OCI-M2 (cell line): Measurements from ENCODE around the gene NELL1.

Experiments
- DNase-seq: peaks from one replicate; lab custom pipeline; 2025; ENCODE audit not compliant: unreplicated experiment; lab: John Stamatoyannopoulos, UW

The NELL1 gene

DNA sequence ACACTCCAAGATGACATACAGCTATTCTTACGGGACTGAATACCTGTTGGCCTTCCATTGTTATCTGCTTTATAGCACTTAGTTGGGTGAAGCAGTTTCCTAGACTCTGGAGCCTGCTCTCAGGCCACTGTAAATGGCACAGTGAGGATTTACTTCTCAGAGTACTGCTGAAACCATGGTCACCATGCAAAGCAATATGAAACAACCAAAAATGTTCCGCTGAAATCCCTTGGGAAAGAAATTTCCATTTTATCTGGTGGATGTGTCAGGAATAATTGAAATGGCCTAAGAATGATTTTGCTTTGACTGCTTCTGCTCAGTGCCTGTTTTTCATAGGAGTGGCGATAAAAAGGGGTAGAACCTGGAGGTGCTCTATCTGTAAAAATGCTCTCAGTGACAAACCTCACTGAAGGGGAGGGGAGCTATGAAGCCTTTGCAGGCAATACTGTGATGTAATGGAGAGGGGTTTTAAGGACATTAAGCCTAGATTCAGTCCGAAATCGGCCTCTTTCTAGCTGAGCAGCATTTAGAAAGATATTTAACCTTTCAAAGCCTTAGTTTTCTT lies 871.9 kb downstream of the NELL1 start:
- DNase-seq, result no peak

DNA sequence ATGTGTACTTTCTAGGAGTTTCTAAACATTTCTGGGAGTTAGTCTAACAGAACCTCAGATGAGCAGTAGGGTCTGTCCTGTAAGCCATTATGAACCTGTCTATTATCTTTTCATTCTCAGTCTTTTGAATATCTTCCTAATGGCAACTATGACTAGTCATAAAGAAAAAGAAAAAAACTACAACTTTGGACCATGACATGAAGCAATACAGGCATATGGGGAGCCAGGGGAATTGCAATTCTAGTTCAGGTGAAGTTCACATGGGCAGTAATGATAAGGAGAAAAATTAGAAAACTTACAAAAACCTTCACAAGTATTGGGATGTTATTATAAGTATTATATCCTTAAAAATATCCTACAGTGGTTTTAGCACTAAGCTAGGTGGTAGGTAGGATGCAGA lies 874.5 kb downstream of the NELL1 start:
- no peak for DNase-seq

DNA sequence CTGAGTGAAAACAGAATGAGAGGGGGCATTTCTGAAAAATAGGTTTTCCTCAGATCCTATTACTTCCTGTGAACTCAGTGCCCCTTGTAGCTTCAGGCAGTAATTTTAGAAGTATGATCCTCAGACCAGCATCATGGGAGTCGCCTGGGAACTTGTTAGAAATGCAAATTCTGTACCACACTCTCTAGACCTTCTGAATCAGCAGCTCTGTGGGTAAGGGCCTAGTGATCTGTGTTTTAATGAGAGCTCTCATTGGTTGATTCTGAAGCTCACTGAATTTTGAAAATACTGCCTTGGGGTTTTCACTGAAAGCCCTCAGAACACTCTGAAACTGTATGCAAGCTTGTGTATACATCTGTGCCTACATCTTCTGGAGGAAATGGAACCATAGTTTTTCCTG lies 876.3 kb downstream of the NELL1 start:
- no peak for DNase-seq

DNA sequence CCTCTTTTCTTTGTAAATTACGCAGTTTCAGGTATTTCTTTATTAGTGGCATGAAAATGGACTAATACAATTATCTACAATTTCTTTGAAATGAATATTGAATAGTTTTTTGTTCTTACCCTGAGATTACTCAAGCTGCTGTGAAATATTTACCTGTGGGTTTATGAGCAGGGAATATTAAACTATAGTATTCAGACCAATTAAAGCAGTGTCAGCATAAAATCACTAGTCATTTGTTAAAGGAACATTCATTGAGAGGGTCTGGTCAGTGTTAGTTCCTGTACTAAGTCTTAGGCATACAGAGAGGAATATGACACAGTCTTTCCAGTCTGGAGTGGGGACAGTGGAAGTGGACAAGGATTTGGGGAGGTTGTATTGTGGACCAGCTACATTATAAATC lies 877.3 kb downstream of the NELL1 start:
- no peak for DNase-seq

DNA sequence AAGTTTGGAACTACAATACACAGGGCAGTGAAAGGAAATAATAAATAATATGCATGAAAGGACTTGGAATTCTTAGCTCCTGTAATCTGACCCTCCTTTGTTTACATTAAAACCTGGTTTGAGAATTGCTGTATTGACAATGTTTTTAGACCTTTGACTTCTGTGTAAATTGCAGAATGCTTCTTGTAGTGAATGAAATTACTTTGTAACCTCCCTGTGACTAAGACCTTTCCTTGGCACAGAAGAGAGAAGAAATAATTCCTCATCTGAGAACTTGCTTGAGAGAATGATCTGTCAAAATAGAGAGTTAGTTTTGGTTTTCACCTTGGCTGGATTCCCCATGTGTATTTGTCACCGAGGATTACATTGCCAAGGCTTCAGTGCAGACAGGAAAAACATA lies 883.5 kb downstream of the NELL1 start:
- DNase-seq, result no peak

DNA sequence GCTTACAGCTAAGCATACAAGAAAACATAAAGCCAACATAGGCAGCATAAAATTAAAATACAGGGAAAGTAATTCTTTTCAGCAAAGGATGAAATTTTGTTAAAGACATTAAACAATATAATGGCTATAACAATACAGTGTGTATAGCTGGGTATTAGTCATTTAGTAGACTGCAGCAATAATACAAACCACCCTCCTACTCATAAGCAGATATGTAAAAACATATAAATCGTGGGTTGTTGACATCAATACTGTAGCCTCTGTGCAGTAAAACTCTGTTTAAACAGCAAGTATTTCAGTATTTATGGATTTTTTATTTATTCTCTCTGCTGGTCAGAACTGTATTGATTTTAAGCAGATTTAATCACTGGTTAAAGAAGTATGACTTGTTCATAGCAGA lies 884.4 kb downstream of the NELL1 start:
- DNase-seq, result no peak

DNA sequence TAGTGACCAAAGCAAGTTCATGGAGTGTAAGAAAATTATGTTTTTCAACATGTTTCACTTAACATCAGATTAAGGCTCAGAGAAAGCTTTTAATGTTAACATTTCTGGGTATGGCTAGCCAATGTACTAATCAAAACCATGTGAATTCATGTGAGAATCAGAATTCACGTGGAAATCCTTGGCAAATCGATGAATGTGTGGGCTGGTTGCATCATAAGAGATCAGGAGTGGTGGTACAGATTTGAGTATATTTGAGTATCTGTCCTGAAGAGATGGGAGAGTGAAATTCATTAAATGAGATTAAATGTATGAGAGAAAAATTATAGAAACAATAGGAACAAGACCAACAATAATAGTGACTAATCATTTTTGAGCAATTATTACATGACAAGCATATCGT lies 884.9 kb downstream of the NELL1 start:
- DNase-seq, result no peak

DNA sequence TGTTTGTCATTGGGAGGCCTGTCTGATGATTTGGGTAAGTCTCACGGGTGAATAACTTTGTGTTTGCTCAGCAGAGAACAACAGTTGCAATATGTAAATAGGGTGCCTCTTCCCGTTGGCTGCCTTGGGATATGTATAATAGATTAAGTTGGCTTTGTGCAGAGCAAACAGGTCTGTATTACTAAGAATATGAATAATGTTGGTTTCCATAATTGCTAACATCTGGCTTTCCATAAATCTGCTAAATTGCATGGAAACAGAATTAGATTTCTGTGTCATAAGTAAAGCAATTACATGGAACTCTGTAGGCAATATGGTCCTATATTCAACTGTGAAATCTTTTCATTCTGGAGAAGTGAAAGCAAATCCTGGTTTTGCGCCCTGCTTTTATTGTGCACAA lies 887.5 kb downstream of the NELL1 start:
- DNase-seq, result no peak

DNA sequence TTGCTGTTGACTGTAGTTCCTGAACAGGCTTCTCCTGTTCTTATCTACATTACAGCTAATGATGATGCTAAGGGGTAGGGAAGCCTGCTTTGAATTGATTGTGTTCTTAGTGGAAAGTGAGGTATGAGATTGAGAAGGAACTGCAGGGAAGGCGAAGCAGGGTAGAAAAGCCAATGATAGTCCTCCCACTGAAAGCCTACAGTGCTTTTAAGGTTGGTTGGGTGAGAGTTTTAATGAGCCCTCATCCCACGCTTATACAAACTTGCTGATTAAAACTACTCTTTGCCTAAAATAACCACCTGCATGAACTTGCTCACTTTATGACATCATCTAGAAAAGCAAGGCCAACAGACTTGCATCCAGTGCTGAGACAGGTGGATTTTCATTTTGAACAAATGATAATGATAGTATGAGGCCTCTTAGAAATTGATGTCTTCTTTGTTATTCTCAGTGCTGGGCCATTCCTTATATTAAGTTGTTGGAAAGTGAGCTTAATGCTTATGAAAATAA lies 891.1 kb downstream of the NELL1 start:
- no peak for DNase-seq

DNA sequence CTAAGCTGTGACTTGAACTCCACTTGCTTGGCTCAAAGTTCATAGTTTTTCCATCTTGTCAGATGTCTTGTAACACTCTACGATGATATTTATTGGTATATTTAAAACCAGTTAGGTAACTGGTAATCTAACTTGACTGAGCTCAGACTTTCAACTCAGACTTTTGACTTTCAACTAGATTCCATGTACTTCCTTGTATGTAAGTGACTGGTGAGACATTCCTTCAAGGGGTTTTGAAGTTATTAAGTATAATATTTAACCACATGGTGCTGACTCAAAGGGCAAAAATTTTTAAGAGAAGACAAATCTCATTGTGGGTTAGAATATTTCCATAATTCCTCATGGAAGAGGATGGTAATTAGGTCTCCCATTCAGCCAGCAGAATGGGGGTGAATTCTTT lies 892.2 kb downstream of the NELL1 start:
- no peak for DNase-seq

DNA sequence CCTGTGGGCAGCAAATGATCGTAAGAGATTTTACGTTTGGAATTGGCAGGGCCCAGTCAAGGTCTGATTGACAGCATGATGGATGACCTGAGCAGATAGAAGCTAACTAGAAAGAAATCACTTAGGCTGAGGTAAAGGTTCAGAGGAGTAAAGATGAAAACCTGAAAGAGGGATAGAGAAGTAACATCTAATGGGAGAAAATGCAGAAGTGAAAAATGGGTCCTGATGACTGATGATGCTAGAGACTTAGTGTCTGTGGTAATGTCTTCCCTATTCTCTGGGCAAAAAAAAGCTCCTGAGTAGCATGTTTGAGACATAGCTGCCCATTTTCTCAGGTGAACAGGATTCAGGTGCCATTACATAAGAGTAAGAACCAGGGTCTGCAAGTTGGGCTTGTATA lies 894.7 kb downstream of the NELL1 start:
- DNase-seq, result no peak

DNA sequence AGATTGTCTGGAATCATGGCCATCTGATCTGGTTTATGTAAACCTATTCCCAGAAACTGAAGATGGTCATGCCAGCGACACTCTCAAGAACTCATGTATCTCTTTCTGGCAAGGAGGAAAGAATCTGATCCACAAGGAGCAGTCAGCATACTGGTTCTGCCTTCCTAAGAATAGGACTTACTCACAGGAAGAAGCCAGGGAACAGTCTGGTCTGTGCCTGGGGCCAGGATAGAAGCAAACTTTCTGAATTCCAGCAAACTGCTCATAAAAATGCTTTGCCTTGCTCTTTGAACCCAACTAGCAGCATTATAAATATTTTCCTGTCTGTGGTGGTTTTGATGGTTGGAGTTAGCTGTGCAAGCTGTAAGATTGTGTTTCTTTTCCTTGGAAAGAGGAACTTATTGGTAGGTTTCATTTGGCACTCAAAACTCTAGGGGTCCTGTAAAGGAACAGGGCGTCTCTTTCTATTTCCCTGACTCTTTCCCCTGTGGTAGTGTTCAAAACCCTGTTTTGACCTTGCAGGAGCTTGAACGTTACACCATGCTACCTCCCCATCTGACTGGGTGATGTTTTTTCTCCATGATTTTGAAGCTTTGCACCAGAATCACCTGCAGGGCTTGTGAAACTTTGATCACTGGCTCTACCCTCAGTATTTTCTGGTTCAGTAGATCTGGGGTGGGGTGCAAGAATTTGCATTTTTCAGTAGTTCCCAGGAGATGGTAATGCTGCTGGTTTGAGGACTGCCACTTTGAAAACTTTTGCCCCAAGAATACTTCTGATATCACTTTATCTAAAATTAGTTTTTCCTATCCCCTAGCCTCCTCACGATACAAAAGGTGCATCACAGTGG lies 895.7 kb downstream of the NELL1 start:
- no peak for DNase-seq

DNA sequence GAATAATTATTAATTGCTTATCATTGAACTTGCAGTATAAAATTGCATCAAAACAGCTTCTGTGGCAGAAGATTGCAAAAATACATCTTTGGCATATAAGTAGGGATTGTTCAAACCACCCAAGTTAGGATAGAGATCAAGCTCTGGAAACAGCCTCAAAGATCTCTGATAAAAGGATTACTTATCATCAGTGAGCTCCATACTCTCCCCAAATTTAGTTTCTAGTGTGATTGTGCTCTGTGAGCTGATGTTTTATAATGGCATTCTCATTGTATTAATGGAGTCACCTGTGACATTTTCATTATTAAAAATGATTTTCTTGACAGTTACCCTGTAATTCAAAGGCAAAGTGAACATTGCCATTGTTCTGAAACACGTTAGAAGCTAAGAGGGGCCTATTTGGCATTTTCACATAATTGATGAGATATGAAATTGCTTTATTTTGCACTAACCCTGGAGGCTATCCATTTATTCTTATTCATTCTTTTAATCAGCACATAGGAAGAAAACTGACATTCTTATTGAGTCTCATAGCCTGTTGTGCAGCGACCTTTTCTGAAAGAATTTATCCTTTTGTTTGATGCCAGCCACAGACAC lies 897.2 kb downstream of the NELL1 start:
- DNase-seq, result no peak

DNA sequence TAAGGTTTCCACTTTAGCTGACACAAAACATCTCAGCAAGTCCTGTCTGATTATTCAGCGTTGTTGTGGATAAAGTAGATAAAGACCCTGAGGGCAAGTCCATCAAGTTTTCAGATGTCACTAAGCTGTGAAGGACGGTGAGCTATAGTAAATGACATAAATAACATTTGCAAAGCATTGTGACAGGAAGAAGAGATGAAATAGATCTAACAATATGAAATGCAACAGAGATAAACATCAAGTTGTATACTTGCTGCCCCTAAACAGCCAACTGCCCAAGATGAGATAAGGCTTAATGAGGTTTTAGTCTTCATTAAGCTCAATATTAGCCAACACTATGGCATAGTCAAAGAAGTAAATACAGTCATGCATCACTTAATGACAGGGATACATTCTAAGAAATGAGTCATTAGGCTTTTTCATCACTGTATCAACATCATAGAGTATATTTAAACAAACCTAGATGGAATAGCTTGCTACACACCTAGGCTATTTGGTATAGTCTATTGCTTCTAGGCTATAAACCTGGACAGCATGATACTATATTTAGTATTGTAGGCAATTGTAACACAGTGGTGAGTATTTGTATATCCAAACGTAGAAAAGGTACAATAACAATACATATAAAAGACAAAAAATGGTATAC lies 898.4 kb downstream of the NELL1 start:
- no peak for DNase-seq

DNA sequence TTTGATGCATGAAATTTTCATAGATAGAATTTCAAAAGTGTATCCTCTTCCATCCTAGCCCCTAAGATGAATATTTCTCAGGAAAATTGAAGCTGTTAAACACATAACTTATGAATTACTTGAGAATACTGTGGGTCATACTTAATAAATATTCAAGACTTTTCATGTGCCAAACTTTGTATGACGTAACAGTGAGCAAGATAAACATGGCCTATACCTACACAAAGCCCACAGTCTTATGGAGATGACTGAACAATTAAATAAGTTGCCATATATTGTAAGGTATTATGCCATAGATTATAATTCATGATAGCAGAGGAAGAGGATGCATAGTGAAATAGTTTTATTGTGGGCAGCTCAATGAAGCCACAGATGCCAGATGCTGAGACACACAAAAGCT lies 902.8 kb downstream of the NELL1 start:
- DNase-seq, result no peak

DNA sequence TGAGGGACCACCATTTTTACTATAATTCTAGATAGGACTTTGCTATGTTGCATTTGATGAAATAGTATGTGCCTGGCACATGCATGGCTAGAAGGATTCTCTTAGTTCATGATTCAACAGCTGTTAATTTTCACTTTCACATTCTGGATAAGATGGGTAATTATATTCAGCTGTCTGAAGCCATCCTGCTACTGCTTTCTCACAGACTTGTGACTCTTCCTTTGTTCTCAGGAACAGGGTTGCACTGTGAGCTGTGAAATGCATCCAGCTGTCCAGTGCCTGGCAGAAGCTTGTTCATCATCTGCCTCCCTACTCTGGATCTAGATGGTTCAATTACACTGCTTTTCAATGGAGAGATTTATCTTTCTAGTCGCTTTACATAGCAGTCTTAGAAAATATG lies 913.4 kb downstream of the NELL1 start:
- DNase-seq, result no peak

DNA sequence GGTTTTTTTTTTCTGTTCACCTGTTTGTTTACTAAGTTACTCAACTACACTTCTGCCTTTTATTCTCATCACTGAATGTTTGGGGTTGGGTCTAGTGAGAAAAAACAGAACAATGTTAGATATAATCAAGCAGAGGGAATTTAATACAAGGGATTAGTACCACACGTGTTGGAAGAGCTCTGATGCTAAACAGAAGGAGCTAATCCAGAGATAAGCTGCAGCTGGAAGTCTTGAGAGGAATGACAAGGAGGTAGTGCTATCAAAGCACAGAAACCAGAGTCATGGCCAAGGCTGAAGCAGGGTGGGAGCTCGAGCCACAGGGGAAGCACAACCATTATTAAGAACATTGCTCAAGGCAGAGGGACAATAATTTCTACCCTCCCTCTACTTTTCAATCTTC lies 919.4 kb downstream of the NELL1 start:
- no peak for DNase-seq

DNA sequence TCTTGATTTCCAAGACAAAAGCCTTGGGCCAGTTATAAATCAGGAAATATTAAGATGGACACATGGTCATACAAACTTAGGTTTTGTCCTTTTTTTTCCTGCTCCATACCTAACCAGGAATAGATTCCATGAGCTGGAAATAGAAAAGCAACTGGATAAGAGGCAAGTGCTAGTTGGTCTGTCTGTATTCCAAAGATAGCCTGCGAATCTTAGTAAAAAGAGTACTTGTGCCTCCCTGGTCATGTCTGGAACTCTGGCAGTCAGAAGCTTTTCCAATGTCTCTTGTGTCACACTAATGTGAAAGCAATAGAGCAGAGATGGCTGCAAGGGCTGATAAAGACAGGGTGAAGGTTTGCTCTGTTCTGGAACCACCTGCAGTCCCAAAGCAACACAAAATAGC lies 933.3 kb downstream of the NELL1 start:
- DNase-seq, result no peak

DNA sequence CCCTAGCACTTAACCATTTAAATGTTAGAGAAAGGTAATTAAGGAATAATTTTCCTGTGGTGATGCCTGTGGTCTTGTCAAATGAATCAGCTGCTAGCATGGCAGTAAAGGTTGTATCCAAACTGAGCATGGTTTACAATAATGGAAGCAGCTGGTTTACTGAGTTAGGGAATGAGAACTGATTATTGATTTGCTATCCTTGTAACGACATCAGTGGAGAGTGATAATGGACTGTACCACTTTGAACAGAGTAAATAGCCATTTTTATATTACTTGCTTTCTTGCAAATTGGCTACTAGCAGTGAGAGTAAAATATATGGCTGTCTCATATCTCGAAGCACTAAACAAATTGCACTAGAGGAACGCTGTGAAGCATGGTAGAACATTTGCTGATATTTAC lies 934.5 kb downstream of the NELL1 start:
- DNase-seq, result no peak

DNA sequence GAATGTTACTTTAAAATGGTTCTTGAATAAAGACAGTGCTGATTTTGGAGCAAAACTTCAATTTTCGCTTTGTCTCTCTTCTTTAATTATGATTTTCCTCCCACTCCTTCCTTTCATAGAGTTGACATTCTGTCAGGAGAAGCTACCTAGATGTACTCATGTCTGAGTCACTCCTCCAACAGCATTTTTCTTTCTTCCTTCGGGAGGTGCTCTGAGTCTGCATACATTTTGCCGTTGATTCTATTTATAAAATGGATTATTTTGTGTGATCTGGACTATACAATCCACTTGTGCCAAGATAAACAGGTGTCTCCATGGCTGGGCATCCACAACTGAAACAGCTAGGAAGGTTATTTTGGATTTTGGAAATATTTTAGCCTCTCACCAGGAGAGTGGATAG lies 935.2 kb downstream of the NELL1 start:
- DNase-seq, result no peak

DNA sequence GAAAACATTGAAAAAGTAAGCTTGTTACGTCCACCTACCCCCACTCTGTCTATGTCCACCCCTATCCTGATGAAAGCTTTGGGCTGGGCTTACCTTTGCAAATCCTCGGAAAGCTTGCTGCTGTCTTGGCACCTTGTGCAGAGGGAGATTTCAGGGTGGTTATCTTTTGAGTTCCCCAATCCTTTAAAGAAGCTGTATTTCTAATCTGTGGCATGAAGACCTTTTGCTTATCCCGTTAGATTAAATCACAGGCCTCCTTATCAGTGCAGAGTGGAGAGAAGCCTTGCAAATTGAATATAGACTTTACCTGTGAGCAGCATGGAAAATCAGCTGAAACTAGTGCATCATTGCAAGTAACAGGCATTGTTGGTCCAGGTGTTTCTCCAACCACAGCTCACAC lies 942.9 kb downstream of the NELL1 start:
- no peak for DNase-seq

DNA sequence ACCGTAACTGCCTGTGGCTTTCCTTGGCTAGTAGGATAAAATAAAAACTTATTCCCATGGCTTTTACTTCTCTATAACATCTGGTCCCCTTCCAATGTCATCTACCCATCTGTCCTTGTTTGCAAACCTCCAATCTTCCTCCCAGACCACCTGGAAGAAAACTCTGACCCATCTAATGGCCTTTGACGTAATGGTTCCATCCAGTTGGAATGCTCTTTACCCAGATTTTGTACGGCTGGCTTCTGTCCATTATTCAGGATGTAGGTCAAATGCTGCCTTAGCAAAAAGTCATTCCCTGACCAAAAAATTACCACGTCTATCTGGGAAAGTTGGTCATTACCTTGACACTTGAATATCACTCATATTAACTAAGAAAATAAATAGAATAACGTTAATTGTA lies 945.6 kb downstream of the NELL1 start:
- DNase-seq, result no peak
